ENCODE data around the gene DAPP1.

DNA sequence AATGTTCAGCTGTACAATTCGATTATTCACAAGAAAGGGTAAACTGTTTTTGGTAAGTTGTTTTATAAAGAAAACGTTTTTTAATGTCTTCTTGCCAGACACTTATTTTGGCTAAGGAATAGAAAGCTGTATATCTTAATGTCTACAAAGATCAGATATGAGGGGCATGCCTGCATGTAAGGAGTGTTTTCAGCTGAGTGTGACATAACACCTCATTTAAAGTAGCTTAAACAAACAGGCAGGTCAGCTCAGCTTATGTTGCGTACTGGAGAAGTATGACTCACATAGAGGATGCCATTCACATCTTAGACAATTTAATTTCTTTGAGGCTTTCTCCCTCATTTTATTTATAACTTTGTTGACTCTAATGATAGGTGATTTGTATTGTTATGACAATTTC is 47.2 kb downstream of the DAPP1 start:
- TF ChIP-seq ESRRA (IDR thresholded peaks at IDR 0.05; ENCODE audit: borderline replicate concordance, low read length) (no peak), TP53 (CRISPR knock-in tag; IDR thresholded peaks at IDR 0.05) (no peak)
- TF ChIP-seq, protein P1, sequence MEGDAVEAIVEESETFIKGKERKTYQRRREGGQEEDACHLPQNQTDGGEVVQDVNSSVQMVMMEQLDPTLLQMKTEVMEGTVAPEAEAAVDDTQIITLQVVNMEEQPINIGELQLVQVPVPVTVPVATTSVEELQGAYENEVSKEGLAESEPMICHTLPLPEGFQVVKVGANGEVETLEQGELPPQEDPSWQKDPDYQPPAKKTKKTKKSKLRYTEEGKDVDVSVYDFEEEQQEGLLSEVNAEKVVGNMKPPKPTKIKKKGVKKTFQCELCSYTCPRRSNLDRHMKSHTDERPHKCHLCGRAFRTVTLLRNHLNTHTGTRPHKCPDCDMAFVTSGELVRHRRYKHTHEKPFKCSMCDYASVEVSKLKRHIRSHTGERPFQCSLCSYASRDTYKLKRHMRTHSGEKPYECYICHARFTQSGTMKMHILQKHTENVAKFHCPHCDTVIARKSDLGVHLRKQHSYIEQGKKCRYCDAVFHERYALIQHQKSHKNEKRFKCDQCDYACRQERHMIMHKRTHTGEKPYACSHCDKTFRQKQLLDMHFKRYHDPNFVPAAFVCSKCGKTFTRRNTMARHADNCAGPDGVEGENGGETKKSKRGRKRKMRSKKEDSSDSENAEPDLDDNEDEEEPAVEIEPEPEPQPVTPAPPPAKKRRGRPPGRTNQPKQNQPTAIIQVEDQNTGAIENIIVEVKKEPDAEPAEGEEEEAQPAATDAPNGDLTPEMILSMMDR (IDR thresholded peaks at IDR 0.05), result no peak

All from A549 (cell line).